Vagina (tissue), 2 donors: ENCODE data around the gene RNF208. TPM values are rescaled to one million over a fixed set of nuclear protein-coding genes. Genes with fewer than 3 reads are reported as not detected.
A peak's percentile ranks its signal among the peaks of the same experiment; 100 is the strongest.
"Not testable (repeated sequence)": the region's sequence is repeated elsewhere in the genome, so short reads cannot be mapped to it uniquely, and the experiment has no call there.

Source experiments
- DNase-seq, 2 donors: peaks; one replicate each; pipeline ENCODE4 v3.0.0-alpha.2; 2017; ENCODE audit errors: extremely low spot score in 2 of 2
- H3K27ac ChIP-seq: fragments of 200-600 bp; sonication (generic); one replicate; pipeline ENCODE4 v1.5.1; 2019
- H3K27me3 ChIP-seq: fragments of 200-600 bp; sonication (generic); one replicate; pipeline ENCODE4 v1.5.1; 2019
- H3K36me3 ChIP-seq, 2 donors: fragments of 200-600 bp; sonication (generic); one replicate each; pipeline ENCODE4 v1.5.1; 2017 to 2019
- H3K4me1 ChIP-seq: fragments of 200-600 bp; sonication (generic); one replicate; pipeline ENCODE4 v1.5.1; 2019
- H3K4me3 ChIP-seq, 2 donors: fragments of 200-600 bp; sonication (generic); 1 replicate in 1 of 2; 2 replicates in 1 of 2; pipeline ENCODE4 v1.5.1; 2016 to 2019
- H3K9me3 ChIP-seq: fragments of 200-600 bp; sonication (generic); one replicate; pipeline ENCODE4 v1.5.1; 2019
- CTCF ChIP-seq, 3 experiments: fragments of 450-650 bp in 2 of 3; fragments of 200-600 bp in 1 of 3; sonication (generic) in 1 of 3; IDR thresholded peaks; one replicate each; pipeline ENCODE4 v1.5.1; 2017 to 2019; ENCODE audit warnings: antibody characterized with exemption in 3 of 3, mild to moderate bottlenecking in 2 of 3, moderate library complexity in 2 of 3
- POLR2A ChIP-seq, 2 donors: fragments of 450-650 bp; IDR thresholded peaks; one replicate each; pipeline ENCODE4 v1.6.1; 2017; ENCODE audit warnings: antibody characterized with exemption in 2 of 2, mild to moderate bottlenecking in 2 of 2, moderate library complexity in 2 of 2
- POLR2AphosphoS5 ChIP-seq, 2 donors: sonication (generic); formaldehyde crosslinking; IDR thresholded peaks; one replicate each; pipeline ENCODE4 v1.9.0; 2017; ENCODE audit warnings: antibody characterized with exemption in 2 of 2, mild to moderate bottlenecking in 2 of 2, low read depth in 1 of 2; ENCODE audit not compliant: insufficient read depth in 1 of 2
- intact Hi-C: fragments of 100-400 bp; cut with DNase I; formaldehyde crosslinking; loops from one replicate; pipeline ENCODE4 v1.15.1; 2023
- total RNA-seq: library from RNA; depleted of rRNA; stranded (reverse); fragments of >200 nt; gene quantifications from one replicate; pipeline ENCODE4 v1.2.3, GENCODE V29; 2016

Gene RNF208
- total RNA-seq, 1 donor from 2014 or later = 0.98 TPM

- intact Hi-C loops = no loop called here
Measured at GRCh38 chr9:137243626-137244485, 21.8 kb upstream of the RNF208 start.

GRCh38 chr9:137243266-137243625 lies 21.2 kb upstream of the RNF208 start:
- intact Hi-C loops, H3K27ac ChIP-seq, H3K9me3 ChIP-seq, H3K27me3 ChIP-seq, H3K4me3 ChIP-seq, DNase-seq: not testable (repeated sequence)
- H3K36me3 ChIP-seq = peaks cover 0 to 14% of the 10 kb centered on the region in 2 donors
- H3K4me1 ChIP-seq = peaks cover 51% of the 10 kb centered on the region

More at GRCh38 chr9:137243626-137244485, 21.8 kb upstream of the RNF208 start:
- Histone ChIP-seq H3K4me3 (no peak overlapping the region), H3K27me3 (no peaks in the 10 kb centered on the region), H3K4me1 (peaks cover 48% of the 10 kb centered on the region), H3K36me3 (peaks cover 0 to 14% of the 10 kb centered on the region in 2 donors), H3K27ac (no peak overlapping the region), H3K9me3 (no peaks in the 10 kb centered on the region)
- DNase-seq = no peak
- TF ChIP-seq POLR2A (IDR thresholded peaks at IDR 0.05) (no peak), POLR2AphosphoS5 (IDR thresholded peaks at IDR 0.05; ENCODE audit: insufficient read depth in 1 of 2, low read depth in 1 of 2) (no peak), CTCF (IDR thresholded peaks at IDR 0.05) (no peak)

GRCh38 chr9:137242269-137243203 lies 20.5 kb upstream of the RNF208 start:
- TF ChIP-seq CTCF (IDR thresholded peaks at IDR 0.05) (no peak), POLR2A (IDR thresholded peaks at IDR 0.05) (no peak), POLR2AphosphoS5 (IDR thresholded peaks at IDR 0.05; ENCODE audit: insufficient read depth in 1 of 2, low read depth in 1 of 2) (no peak)
- intact Hi-C loops = no loop called here

GRCh38 chr9:137241490-137242268 lies 19.6 kb upstream of the RNF208 start:
- Histone ChIP-seq H3K36me3 (peaks cover 0 to 14% of the 10 kb centered on the region in 2 donors), H3K27me3 (no peaks in the 10 kb centered on the region), H3K27ac (peak overlapping the region; percentile 78), H3K9me3 (no peaks in the 10 kb centered on the region), H3K4me1 (peaks cover 62% of the 10 kb centered on the region), H3K4me3 (peak overlapping the region; percentile 66 to 99)
- no peak for DNase-seq
- TF ChIP-seq POLR2A (IDR thresholded peaks at IDR 0.05) (no peak), CTCF (IDR thresholded peaks at IDR 0.05) (no peak), POLR2AphosphoS5 (IDR thresholded peaks at IDR 0.05; ENCODE audit: insufficient read depth in 1 of 2, low read depth in 1 of 2) (peak in 1 of 2 donors; percentile 60)
- intact Hi-C loops = no loop called here

More at GRCh38 chr9:137242269-137243203, 20.5 kb upstream of the RNF208 start:
- peak overlapping the region; percentile 78 for H3K27ac ChIP-seq
- H3K4me1 ChIP-seq = peaks cover 54% of the 10 kb centered on the region
- no peaks in the 10 kb centered on the region for H3K27me3 ChIP-seq
- H3K36me3 ChIP-seq = peaks cover 0 to 14% of the 10 kb centered on the region in 2 donors
- peak overlapping the region; percentile 66 to 99 for H3K4me3 ChIP-seq
- no peak for DNase-seq
- no peaks in the 10 kb centered on the region for H3K9me3 ChIP-seq
